NCI-H2227 (cell line): ENCODE results near the gene VPS35L.
"Not testable (repeated sequence)": the region's sequence is repeated elsewhere in the genome, so short reads cannot be mapped to it uniquely, and the experiment has no call there.

Experiments used
- DNase-seq: peaks from one replicate; lab custom pipeline; 2025; ENCODE audit not compliant: unreplicated experiment; lab: John Stamatoyannopoulos, UW

The VPS35L gene

DNA sequence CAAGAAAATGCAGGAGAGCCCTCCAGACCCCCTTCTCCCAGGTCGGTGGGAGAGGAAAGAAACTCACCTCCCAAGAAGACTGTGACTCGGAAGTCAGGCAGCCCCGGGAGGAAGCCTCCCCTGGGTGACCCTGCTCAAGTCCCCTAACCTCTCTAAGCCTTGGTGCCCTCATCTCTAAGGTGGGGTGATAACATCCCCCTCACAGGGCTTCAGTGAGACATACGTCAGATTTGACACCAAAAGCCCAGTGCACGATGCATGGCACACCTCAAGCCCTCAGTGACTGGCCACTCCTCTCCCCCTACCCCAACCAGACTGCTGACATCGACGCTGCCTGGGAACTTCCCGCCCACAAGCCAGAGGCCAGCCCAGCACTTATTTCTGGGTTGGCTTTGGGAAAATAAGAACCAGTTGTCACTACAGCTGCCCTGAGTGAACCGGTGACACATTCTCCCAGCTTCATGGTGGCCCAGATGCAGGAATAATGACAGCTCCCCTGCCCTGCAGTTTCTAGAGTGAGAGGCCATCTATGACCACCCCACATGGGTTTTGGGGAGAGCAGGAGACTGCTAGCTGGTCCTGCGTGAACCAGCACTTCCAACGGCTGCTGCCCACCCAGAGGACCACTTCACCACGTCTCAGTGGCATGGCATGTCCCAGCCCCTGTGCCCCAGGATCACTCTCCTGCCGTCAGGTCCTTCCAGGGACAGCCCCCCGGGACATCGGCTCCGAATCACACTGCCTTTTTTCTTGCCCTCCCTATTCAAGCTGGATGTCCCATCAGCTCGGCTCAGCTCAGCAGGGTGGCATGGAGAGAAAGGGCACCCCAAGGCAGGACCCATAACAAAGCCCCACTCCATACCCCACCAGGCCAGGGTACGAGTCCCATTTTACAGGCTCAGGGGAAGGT is 153.0 kb downstream of the VPS35L start:
- no peak for DNase-seq

DNA sequence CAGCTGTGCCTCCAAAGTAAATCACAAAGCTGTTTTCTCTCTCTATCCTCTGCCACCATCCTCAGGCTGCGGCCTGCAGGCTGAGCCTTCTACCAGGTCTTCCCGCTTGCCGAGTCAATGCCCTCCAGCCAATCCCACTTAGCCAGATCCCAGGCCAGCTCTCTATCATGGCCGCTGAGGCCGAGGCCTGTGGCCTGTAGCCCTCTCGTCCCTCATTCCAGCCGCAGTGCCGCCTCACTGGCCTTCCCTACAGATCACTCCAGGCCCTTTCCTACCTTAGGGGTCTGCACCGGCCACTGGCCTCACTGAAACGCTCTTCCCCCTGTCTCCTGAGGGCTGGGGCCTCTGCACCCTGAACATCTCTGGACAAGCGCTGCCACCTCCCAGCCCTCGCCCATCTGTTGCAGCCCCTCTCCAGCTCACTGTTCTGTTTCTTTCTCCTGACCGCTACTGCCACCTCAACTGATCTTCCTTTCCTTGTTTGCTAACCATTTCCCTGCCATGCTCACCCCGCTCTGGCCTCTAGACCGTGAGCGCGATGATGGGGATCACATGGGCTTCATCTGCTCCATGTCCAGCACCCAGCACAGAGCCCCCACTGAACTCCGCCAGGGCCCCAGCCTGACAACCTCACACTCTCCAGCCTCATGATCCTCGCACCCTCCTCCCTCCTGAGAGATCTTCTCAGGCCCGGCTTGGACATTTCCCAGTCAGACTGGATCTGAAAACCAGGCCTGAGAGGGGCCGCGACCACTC is 154.1 kb downstream of the VPS35L start:
- DNase-seq: no peak

DNA sequence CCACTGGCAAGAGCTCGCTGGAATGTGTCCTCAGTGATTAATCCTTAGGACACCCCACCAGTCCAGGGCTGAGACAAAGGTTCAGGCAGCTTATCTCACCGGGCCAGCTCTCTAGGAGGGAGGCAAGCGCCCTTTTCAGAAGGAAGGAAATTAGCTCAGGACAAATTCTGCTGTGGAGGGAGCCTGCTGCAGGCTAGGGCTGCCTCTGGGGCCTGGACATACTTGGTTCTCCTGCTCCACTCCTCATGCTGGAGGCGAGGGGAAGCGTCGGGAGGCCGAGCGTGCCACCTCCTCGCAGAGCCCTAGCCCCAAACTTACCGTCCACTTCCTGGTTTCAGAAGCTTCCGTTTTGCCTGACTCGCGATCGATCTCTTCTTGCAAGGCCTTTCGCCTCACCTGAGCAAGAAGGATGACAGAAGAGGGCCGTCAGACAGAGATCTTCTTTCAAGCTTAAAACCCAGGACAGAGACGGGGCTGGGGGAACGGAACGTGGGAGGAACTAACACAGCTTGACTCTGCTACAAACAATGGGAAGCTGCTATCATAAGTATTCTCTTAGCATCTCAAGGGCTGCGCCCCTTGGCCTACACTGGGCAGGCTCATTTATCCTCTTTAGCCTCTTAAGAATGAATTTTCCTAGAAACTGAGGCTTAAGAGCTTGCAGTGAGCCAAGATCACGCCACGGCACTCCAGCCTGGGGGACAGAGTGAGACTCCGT is 154.8 kb downstream of the VPS35L start:
- DNase-seq: peak; percentile 31

DNA sequence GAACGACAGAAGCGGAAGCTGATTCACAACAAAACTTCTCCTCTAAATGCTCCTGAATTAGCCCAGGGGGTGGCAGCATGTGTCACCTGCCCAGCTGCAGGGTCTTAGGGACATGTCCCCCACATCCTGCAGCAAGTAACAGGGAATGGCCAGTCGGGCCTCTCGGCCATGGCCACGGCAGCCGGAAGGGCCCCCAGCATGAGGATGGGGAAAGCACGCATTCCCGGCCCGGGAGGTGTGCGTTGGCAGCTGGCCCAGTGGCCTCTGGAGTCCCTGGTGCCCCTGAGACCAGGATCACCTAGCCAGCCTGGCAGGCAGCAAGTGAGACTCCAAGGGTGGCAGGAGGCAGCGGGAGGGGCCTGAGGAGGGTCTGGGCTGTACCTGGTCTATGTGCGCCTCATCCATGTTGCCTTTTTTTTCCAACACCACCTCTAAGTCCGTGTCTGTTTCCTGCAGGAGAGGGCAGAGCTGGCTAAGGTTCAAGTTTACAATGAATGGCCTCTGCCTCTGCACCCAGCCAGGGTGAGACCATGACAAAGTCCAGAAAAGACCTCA is 155.6 kb downstream of the VPS35L start:
- DNase-seq: no peak

DNA sequence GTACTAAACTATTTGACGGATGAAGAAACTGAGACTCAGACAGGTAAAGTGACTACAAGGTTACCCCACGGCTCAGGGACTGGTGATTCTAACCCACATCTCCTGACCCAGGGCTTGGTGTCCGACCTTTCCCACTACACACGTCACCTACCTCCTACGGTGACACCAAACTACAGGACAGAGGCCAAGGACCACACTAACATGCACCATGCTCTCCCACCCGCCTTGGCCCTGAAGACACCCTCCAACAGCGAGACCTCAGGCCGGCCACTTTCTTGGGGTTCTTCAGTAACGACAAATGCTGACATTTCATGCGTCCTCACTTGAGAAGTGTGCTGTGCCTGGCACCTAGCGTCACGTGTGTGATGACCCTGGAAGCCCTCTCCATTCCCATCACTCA is 156.1 kb downstream of the VPS35L start:
- no peak for DNase-seq

DNA sequence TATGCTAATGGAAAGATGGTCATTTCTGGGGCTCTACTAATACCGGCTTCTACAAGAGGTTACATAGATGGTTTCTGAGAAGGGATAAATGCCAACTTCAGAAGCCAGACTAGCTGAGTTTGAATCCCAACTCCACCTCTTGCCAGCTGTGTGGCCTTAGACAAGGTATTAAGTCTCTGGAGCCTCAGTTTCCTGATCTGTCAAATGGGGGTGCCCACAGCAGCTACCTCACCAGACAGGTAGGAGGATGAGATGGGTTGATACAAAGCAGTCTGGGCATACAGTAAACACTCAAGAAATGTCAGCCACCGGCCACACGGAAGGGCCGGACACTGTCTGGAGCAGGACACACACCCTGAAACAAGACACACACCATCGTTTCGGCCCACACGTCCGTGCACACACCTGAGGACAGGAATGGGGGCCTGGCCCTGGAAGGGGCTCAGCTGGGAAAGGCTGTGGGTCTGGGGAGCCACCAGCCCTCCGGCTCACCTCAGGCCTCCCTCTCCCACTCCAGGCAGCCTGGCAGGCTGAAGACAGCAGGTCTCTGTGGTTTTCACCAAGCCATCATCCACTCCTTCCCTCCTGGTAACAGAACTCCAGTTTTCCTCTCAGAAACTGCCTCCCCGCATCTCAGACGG is 157.0 kb downstream of the VPS35L start:
- DNase-seq: no peak

DNA sequence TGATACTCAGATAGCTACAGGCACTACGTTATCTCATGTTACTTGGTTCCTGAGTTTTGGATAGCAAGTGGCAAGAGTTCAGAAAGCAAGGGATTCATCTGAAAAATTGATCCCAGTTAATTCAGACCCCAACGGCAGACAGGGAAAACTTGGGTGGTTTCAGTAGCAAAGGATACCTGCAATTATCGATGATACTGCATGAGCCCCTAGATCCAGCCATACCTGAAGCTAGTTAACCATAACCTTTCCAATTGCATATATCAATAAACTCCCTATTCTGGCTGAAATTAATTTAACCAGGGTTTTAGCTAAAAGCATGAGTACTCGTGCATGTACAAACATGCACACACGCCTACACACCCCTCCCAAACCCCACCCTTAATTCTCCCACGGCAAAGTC is 158.2 kb downstream of the VPS35L start:
- DNase-seq: no peak

DNA sequence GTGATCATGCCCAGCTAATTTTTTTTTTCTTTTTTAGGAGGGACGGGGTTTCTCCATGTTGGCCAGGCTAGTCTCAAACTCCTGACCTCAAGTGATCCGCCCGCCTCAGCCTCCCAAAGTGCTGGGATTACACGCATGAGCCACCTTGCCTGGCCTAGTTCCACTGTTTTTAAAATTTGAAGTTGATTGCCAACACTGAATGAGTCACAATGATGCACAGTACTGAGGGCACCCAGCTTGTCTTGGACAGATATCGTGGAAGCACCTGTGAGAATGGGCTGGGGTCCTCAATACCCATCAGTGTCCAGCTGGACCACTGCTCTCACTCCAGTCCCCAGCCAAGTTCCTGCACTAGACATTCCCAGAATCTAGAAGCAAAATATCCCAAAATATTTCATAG is 160.1 kb downstream of the VPS35L start:
- no peak for DNase-seq

DNA sequence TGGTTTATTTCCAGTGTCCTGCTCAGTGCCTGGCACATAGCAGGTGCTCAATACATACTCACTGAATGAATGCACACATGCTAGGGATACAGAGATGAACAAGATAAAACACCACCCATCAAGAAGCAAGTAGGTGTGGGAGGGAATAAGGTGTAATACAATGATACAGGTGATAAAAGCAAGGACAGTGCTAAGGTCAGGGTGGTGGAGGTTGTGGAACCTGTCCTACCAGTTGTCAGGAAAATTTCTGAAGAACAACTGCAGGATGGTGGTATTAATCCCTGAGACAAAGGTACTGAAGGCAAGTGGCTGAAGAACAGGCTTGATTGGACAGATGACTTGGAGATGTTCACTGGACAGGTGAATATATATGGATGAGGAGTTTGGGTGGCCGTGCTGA is 160.7 kb downstream of the VPS35L start:
- DNase-seq: no peak

DNA sequence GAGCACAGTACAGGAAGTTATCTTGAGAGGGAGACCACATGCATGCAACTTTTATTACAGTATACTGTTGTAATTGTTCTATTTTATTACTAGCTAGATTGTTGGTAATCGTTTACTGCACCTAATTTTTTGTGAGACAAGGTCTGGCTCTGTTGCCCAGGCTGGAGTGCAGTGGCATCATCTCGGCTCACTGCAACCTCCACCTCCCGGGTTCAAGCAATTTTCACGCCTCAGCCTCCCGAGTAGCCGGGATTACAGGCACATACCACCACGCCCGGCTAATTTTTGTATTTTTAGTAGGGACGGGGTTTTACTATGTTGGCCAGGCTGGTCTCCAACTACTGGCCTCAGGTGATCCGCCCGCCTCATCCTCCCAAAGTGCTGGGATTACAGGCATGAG is 161.2 kb downstream of the VPS35L start:
- not testable (repeated sequence) for DNase-seq

DNA sequence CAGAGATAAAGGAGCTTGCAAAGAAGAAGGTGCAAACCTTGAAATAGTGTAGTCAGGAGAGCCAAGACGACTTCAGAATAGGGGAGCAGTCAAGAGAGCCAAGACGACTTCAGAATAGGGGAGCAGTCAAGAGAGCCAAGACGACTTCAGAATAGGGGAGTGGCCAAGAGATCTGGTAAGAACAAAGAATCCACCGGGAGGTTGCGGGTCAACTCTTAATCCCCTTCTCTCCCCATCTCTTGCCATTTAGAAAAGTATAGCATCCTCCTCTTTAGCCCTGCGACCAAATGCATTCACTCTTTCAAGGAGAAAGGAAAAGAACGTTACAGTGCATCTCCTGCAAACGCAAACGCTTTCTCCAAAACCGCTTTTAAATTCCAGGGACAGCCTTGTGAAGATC is 161.8 kb downstream of the VPS35L start:
- DNase-seq: no peak

DNA sequence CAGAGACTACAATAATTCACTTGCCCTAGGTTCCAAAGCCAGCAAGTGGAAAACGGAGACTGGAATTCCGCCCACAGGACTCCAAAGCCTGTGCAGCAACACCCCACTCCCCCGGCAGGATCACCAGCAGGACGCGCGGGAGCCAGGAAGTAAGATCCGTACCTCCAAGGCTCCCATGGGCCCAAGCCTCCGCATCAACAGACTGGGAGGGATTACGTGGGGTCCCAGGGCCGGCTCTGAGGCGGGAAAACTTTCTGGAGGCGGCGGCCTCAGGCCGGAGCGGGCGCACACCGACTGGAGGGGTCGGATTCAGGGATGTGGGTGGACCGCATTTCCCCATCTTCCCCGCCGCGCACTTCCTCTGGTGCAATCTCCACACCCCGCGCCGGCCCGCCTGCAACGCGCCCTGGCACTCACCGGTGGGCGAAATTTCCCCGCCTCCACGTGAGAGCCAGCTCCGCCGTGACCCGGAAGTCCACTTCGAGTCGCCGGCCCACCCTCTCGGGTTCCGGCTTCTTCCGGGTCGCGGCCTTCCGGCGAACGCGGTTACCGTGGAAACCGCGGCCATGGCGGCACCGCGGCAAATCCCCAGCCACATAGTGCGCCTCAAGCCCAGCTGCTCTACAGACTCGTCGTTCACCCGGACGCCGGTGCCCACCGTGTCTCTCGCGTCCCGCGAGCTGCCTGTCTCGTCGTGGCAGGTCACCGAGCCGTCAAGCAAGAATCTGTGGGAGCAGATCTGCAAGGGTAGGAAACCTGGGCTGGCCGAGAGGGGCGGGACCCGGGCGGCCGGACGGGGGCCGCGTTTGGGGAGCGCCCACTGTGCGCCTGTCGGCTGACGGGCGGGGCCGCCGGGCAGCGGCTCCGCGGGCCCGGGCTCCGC is 162.5 kb downstream of the VPS35L start, which contains the start of the genes IQCK and KNOP1:
TSS of gene IQCK (plus strand) at position 531 of the 883 bp plus-strand sequence. CDS start at position 567, 36 bp downstream.
TSS of gene KNOP1 (minus strand) at position 487 of the 883 bp plus-strand sequence. CDS start 3,192 bp downstream, outside the sequence.
- peak; percentile 95 for DNase-seq

DNA sequence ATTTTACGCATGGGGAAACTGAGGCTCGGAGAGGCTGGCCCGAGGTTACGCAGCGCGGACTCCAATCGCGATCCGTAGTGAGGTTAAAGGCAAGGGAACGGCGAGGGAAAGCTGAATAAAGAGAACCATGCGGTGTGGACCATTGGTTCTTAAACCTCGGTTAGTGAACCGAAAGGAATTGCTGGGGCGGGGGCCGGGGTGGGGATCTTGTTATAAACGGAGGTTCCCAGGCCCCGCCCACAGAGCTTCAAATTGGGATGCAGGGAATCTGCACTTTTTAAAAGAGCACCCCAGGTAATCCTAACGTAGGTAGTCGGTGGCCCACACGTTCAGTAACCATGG is 163.1 kb downstream of the VPS35L start:
- DNase-seq: peak; percentile 63

DNA sequence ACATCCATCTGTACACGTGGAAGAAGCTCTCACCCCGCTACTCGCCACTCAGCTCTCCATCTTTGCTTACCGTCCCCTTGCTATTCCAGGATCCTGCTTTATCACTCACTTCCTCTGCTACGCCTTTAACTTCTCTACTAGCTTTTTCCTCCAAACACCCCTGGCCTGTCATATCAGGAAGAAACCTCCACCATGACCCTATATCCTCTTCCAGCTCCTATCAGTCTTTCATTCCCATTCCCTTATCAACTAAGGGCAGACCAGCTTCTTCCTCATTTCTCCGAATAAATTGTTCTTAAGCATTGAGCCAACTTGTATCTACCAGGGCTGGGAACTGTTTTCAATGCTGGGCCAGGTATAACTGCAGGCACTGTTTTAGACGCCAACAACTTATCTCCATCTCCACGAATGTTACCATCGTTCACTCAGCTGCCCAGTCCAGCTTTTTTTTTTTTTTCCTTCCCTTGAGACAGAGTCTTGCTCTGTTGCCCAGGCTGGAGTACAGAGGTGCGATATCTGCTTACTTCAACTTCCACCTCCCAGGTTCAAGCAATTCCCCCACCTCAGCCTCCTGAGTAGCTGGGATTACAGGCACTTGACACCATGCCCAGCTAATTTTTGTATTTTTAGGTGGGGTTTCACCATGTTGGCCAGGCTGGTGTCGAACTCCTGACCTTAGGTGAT is 166.9 kb downstream of the VPS35L start:
- no peak for DNase-seq

DNA sequence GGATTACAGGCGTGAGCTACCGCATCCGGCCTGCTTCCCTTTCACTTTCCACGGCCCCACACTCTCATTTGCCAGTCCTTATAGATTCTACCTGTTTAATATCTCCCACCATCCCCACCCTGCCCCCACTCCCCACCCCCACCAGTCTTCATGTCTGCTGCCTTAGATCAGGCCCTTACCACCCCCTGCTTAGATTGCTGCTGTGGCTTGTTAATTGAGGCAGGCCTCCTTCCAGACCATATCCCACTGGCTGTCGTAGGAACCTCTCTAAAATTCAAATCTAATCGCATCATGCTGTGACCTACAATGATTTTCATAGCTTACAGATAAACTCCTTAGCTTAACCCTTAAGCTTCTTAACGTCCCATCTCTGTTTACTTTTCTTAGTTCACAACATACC is 167.5 kb downstream of the VPS35L start:
- no peak for DNase-seq

DNA sequence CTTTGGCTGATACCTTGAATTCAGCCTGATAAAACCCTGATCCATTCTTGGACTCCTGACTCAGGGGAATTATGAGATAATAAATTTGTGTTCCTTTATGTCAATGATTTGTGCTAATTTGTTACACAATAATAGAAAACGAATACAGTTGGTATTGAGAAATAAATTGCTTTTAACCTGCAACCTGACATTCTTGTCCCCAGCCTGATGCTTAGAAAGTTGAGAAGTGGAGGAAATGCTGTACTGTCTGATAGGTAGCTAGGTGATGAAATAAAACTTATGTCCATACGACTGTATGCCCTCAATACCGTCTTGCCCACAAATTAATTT is 173.1 kb downstream of the VPS35L start:
- DNase-seq: no peak

DNA sequence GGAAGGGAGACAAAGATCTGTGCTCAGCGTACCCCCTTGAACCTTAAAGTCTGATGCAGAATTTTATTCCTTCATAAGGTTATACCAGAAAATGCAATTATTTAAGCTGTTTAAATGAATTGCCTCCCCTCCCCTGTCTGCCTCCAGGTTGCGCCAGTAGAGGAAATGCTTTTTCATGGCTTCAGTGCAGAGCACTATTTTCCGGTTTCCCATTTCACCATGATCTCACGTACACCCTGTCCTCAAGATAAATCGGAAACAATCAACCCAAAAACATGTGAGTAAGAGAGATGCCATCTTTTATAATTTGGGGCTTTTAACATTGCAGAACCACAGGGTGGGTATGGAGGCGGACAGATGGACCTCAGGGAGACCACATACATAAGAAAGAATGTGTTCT is 178.0 kb downstream of the VPS35L start:
- DNase-seq: no peak

DNA sequence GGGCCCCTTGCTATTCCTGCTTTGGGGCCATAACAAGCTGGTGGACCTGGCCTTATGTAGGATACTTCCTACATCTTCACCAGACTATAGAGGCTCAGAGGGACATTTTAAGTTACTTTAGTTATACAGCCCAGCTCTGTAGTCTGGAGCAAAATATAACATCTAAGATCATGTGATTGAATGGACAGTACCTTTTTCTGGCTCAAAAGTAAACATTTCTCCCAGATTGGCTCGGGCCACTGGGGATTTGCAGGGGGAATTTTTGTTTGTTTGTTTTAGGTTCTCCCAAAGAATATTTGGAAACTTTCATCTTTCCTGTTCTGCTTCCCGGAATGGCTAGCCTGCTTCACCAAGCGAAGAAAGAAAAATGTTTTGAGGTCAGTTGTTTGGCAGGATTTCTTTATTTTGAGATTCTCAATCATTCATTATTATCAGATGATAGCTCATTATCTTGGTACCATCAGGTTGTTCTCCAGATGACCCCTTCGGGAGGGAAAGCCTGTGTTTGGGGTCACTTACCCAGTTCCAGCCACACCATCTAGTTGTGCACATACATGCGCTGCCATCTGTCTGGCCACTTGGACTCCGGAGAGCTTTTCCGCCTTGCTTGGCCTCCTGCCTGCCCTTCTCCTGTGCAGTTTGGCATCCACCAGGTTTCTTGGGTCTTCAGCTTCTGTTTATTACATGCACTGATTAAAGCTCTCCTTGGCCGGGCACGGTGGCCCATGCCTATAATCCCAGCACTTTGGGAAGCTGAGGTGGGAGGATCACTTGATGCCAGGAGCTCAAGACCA is 179.8 kb downstream of the VPS35L start:
- DNase-seq: no peak
